ENCODE measurements around the gene PTPRD.

DNA sequence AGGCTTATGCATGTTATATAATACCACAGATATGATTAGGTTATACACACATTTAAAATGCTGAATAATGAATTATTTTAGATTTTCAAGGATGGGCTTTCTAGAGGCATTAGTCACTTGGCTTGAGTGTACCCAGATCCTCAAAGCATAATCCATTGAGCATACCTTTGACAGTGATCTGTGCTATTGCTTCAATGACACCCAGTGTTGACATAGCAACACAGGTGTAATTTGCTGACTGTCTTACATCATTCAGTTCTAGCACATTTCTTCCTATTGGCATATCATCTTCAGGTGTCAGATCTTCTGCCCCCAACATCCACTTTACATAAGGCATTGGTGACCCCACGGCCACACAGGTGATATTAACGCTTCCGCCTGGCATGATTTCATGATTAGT lies 2091.7 kb downstream of the PTPRD start:
- TF ChIP-seq, protein P1, sequence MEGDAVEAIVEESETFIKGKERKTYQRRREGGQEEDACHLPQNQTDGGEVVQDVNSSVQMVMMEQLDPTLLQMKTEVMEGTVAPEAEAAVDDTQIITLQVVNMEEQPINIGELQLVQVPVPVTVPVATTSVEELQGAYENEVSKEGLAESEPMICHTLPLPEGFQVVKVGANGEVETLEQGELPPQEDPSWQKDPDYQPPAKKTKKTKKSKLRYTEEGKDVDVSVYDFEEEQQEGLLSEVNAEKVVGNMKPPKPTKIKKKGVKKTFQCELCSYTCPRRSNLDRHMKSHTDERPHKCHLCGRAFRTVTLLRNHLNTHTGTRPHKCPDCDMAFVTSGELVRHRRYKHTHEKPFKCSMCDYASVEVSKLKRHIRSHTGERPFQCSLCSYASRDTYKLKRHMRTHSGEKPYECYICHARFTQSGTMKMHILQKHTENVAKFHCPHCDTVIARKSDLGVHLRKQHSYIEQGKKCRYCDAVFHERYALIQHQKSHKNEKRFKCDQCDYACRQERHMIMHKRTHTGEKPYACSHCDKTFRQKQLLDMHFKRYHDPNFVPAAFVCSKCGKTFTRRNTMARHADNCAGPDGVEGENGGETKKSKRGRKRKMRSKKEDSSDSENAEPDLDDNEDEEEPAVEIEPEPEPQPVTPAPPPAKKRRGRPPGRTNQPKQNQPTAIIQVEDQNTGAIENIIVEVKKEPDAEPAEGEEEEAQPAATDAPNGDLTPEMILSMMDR (IDR thresholded peaks at IDR 0.05 in 8 of 11, conservative IDR thresholded peaks at IDR 0.05 in 3 of 11): no peak
- TF ChIP-seq POLR2AphosphoS5 (IDR thresholded peaks at IDR 0.05) (no peak), POLR2A (IDR thresholded peaks at IDR 0.05) (no peak)
